ENCODE measurements around the gene TDRD1. TPM values are rescaled to one million over a fixed set of nuclear protein-coding genes. Genes with fewer than 3 reads are reported as not detected.

Gene TDRD1
- total and polyA plus RNA-seq, 12 donors = 0.03 to 7.0 (median 4.0) TPM

GRCh38 chr10:114244126-114244525, 65.0 kb downstream of the TDRD1 start:
- DNase-seq (no peak), ATAC-seq (no peak)
- 41 to 44% methylated on average over 6 of the region's 6 CpGs for WGBS, 2 donors
- Histone ChIP-seq H3K27ac (no peak overlapping the region), H3K4me1 (peaks cover 0 to 8% (median 6%) of the 10 kb centered on the region in 9 donors), H3K4me3 (no peak overlapping the region), H3K36me3 (no peaks in the 10 kb centered on the region), H3K27me3 (peaks cover 6 to 57% (median 36%) of the 10 kb centered on the region in 7 donors), H3K9me3 (no peaks in the 10 kb centered on the region)
- intact Hi-C loops (cut with DNase I) = no loop called here
- no peak for TF ChIP-seq CTCF (IDR thresholded peaks at IDR 0.05)

GRCh38 chr10:114245121-114245791, 66.1 kb downstream of the TDRD1 start:
- no peaks in the 10 kb centered on the region for H3K9me3 ChIP-seq
- no peak for TF ChIP-seq CTCF (IDR thresholded peaks at IDR 0.05)
- H3K27ac ChIP-seq = no peak overlapping the region
- ATAC-seq = no peak
- 76 to 77% methylated on average over 9 of the region's 9 CpGs for WGBS, 2 donors
- peaks cover 0 to 46% (median 25%) of the 10 kb centered on the region in 7 donors for H3K27me3 ChIP-seq
- H3K4me1 ChIP-seq = no peaks in the 10 kb centered on the region
- H3K4me3 ChIP-seq = no peak overlapping the region
- no peak for DNase-seq
- intact Hi-C loops (cut with DNase I) = no loop called here
- no peaks in the 10 kb centered on the region for H3K36me3 ChIP-seq

GRCh38 chr10:114246679-114247305, 67.6 kb downstream of the TDRD1 start:
- intact Hi-C loops (cut with DNase I) = no loop called here
- Histone ChIP-seq H3K4me1 (no peaks in the 10 kb centered on the region), H3K27ac (no peak overlapping the region), H3K9me3 (no peaks in the 10 kb centered on the region), H3K27me3 (peaks cover 0 to 31% (median 13%) of the 10 kb centered on the region in 7 donors), H3K36me3 (no peaks in the 10 kb centered on the region), H3K4me3 (no peak overlapping the region)
- no peak for TF ChIP-seq CTCF (IDR thresholded peaks at IDR 0.05)
- ATAC-seq (no peak), DNase-seq (no peak)
- 78 to 80% methylated on average over 7 of the region's 7 CpGs for WGBS, 2 donors

GRCh38 chr10:114250236-114250635, 71.1 kb downstream of the TDRD1 start:
- intact Hi-C loops (cut with DNase I) = no loop called here
- ATAC-seq = no peak
- H3K36me3 ChIP-seq = no peaks in the 10 kb centered on the region
- no peak for DNase-seq
- 87% methylated on average over 6 of the region's 6 CpGs for whole genome bisulfite sequencing, 2 donors
- no peaks in the 10 kb centered on the region for H3K9me3 ChIP-seq
- peaks cover 0 to 6% (median 0%) of the 10 kb centered on the region in 9 donors for H3K4me1 ChIP-seq
- no peak overlapping the region for H3K27ac ChIP-seq
- no peaks in the 10 kb centered on the region for H3K27me3 ChIP-seq
- no peak overlapping the region for H3K4me3 ChIP-seq
- no peak for TF ChIP-seq CTCF (IDR thresholded peaks at IDR 0.05)
